IMR-90 (cell line): ENCODE data around the gene RBM5. TPM values are rescaled to one million over a fixed set of nuclear protein-coding genes. Genes with fewer than 3 reads are reported as not detected.

Source experiments
- ATAC-seq: fragments of 200-7000 bp; cut with Tn5 transposase; 2 replicates; pipeline ENCODE4 v1.9.1; 2020; ENCODE audit warnings: low read depth, mild to moderate bottlenecking, moderate library complexity
- BruUV-seq: library from RNA; stranded (reverse); fragments of 400-500 nt; replicated peaks from 2 replicates; lab custom pipeline; 2021; lab: Mats Ljungman, UMichigan
- CTCF ChIA-PET: fragments of 300-600 bp; formaldehyde crosslinking; extraction: SDS; loops from one replicate; lab custom pipeline; 2021; ENCODE audit warnings: antibody characterized with exemption; lab: Yijun Ruan, JAX
- POLR2A ChIA-PET: fragments of 300-600 bp; sonication (Branson Sonifier 250); formaldehyde crosslinking; loops from one replicate; lab custom pipeline; 2022; ENCODE audit warnings: antibody characterized with exemption; ENCODE audit not compliant: unreplicated experiment; lab: Charles Lee
- DNase-seq: peaks from one replicate; pipeline ENCODE4 v3.0.0; 2013
- H2AFZ ChIP-seq: replicated peaks from 2 replicates; pipeline ENCODE3; 2013; ENCODE audit warnings: low read length, mild to moderate bottlenecking; ENCODE audit not compliant: poor library complexity
- H2AK5ac ChIP-seq: 2 replicates; pipeline ENCODE4 v1.6.1; 2013; ENCODE audit warnings: low read depth, low read length, inconsistent platforms
- H2AK9ac ChIP-seq: replicated peaks from 2 replicates; pipeline ENCODE3; 2013; ENCODE audit warnings: mild to moderate bottlenecking, low read depth, low read length, moderate library complexity; ENCODE audit not compliant: poor library complexity
- H2BK120ac ChIP-seq: 2 replicates; pipeline ENCODE4 v1.6.1; 2013; ENCODE audit warnings: low read depth, low read length, inconsistent platforms
- H2BK15ac ChIP-seq: 3 replicates; pipeline ENCODE4 v1.6.1; 2013; ENCODE audit warnings: low read depth, low read length, inconsistent platforms
- H2BK20ac ChIP-seq: 2 replicates; pipeline ENCODE4 v1.6.1; 2013; ENCODE audit warnings: low read depth, mild to moderate bottlenecking, inconsistent platforms, low read length, moderate library complexity
- H2BK5ac ChIP-seq: 2 replicates; pipeline ENCODE4 v1.6.1; 2013; ENCODE audit warnings: mild to moderate bottlenecking, low read depth, low read length, inconsistent platforms; ENCODE audit not compliant: poor library complexity, severe bottlenecking
- H3K14ac ChIP-seq: replicated peaks from 2 replicates; pipeline ENCODE4 v1.6.1; 2013; ENCODE audit warnings: low read depth, low read length, inconsistent platforms
- H3K18ac ChIP-seq: 2 replicates; pipeline ENCODE4 v1.6.1; 2013; ENCODE audit warnings: low read depth, low read length, control low read depth
- H3K23ac ChIP-seq: 2 replicates; pipeline ENCODE4 v1.6.1; 2013; ENCODE audit warnings: low read depth, low read length, inconsistent platforms
- H3K27ac ChIP-seq: 2 replicates; pipeline ENCODE4 v1.5.1; 2013; ENCODE audit warnings: mild to moderate bottlenecking, control low read depth, low read length; ENCODE audit not compliant: insufficient read depth
- H3K27me3 ChIP-seq: 2 replicates; pipeline ENCODE4 v1.6.1; 2013; ENCODE audit warnings: low read length; ENCODE audit not compliant: control insufficient read depth, insufficient read depth
- H3K36me3 ChIP-seq: 2 replicates; pipeline ENCODE4 v1.6.1; 2013; ENCODE audit warnings: low read length, mixed read lengths; ENCODE audit not compliant: control insufficient read depth, insufficient read depth
- H3K4ac ChIP-seq: 2 replicates; pipeline ENCODE4 v1.6.1; 2013; ENCODE audit warnings: low read depth, low read length, inconsistent platforms
- H3K4me1 ChIP-seq: 2 replicates; pipeline ENCODE4 v1.6.1; 2013; ENCODE audit warnings: low read length, mixed read lengths; ENCODE audit not compliant: control insufficient read depth, insufficient read depth
- H3K4me2 ChIP-seq: 2 replicates; pipeline ENCODE4 v1.6.1; 2013; ENCODE audit warnings: low read depth, mild to moderate bottlenecking, control low read depth, low read length, moderate library complexity
- H3K4me3 ChIP-seq: 2 replicates; pipeline ENCODE4 v1.5.1; 2013; ENCODE audit warnings: low read depth, mild to moderate bottlenecking, control low read depth, low read length, moderate library complexity; ENCODE audit not compliant: insufficient read depth
- H3K56ac ChIP-seq: 2 replicates; pipeline ENCODE4 v1.6.1; 2013; ENCODE audit warnings: low read length, inconsistent platforms; ENCODE audit not compliant: insufficient read depth; ENCODE audit errors: extremely low read depth
- H3K79me1 ChIP-seq, 2 experiments: 2 replicates each; pipeline ENCODE4 v1.6.1; 2013; ENCODE audit warnings: low read length in 2 of 2, inconsistent platforms in 1 of 2, low read depth in 1 of 2
- H3K9ac ChIP-seq: 2 replicates; pipeline ENCODE4 v1.6.1; 2013; ENCODE audit warnings: low read depth, low read length, control low read depth
- H3K9me1 ChIP-seq: 2 replicates; pipeline ENCODE4 v1.6.1; 2013; ENCODE audit warnings: low read length, inconsistent platforms; ENCODE audit not compliant: insufficient read depth
- H3K9me3 ChIP-seq: 2 replicates; pipeline ENCODE4 v1.6.1; 2013; ENCODE audit warnings: low read length; ENCODE audit not compliant: control insufficient read depth, insufficient read depth
- H4K20me1 ChIP-seq: 2 replicates; pipeline ENCODE4 v1.6.1; 2013; ENCODE audit warnings: low read length, inconsistent platforms; ENCODE audit not compliant: insufficient read depth
- H4K5ac ChIP-seq: 2 replicates; pipeline ENCODE4 v1.6.1; 2013; ENCODE audit warnings: mild to moderate bottlenecking, low read depth, low read length, control low read depth
- H4K8ac ChIP-seq, 2 experiments: 2 replicates each; pipeline ENCODE4 v1.6.1; 2013; ENCODE audit warnings: low read depth in 2 of 2, low read length in 2 of 2, control low read depth in 1 of 2, inconsistent platforms in 1 of 2
- H4K91ac ChIP-seq: 2 replicates; pipeline ENCODE4 v1.6.1; 2013; ENCODE audit warnings: low read depth, low read length, inconsistent platforms; ENCODE audit not compliant: insufficient read depth
- CEBPB ChIP-seq: IDR thresholded peaks from 2 replicates; pipeline ENCODE4 v1.6.1; 2012; ENCODE audit warnings: low read depth, low read length, improper control_type of control experiment
- MAZ ChIP-seq: IDR thresholded peaks from 2 replicates; pipeline ENCODE4 v1.6.1; 2012; ENCODE audit warnings: low read depth, mild to moderate bottlenecking, low read length, improper control_type of control experiment, moderate library complexity, borderline replicate concordance
- RAD21 ChIP-seq: IDR thresholded peaks from 2 replicates; pipeline ENCODE4 v1.6.1; 2012; ENCODE audit warnings: low read length, improper control_type of control experiment
- SMC3 ChIP-seq: fragments of 150-350 bp; IDR thresholded peaks from 2 replicates; pipeline ENCODE4 v1.6.1; 2016; ENCODE audit warnings: low read depth, mild to moderate bottlenecking, antibody characterized with exemption, low read length, moderate library complexity
- WGBS, 2 experiments: methylation state at CpG; one replicate each; pipeline versions ENCODE4 v1.1.5 to v1.1.7; 2013; ENCODE audit warnings: missing lambda C conversion rate in 2 of 2; ENCODE audit not compliant: insufficient read length in 1 of 2; ENCODE audit errors: extremely low coverage in 2 of 2; 5-methylcytosine and 5-hydroxymethylcytosine counted together
- dilution Hi-C: fragments of 300-500 bp; cut with HindIII; formaldehyde crosslinking; loops from one replicate; pipeline ENCODE4 v1.14.3; 2018; ENCODE audit warnings: low sequenced_read_pairs; ENCODE audit not compliant: unreplicated experiment
- in situ Hi-C: fragments of 300-500 bp; cut with MboI; formaldehyde crosslinking; loops from 3 replicates; pipeline ENCODE4 v1.14.3; 2019; ENCODE audit warnings: low sequenced_read_pairs, inconsistent platforms, mixed read lengths
- intact Hi-C: fragments of 100-400 bp; cut with micrococcal nuclease; formaldehyde crosslinking; loops from 2 replicates; pipeline ENCODE4 v1.10.0; 2022
- polyA plus RNA-seq, 3 experiments: library from polyadenylated mRNA; depleted of rRNA; stranded (reverse); fragments of >200 nt; gene quantifications; 2 replicates each; pipeline ENCODE4 v1.2.3, GENCODE V29; 2012; ENCODE audit warnings: low replicate concordance in 1 of 3
- total RNA-seq: library from RNA; depleted of rRNA; stranded (reverse); fragments of >200 nt; gene quantifications from 2 replicates; pipeline ENCODE4 v1.2.3, GENCODE V29; 2012
- TF ChIP-seq, protein P1 (sequence below): fragments of 150-350 bp; IDR thresholded peaks from 2 replicates; pipeline ENCODE4 v1.6.1; 2017; ENCODE audit warnings: mild to moderate bottlenecking, antibody characterized with exemption, low read length, low read depth
- TF ChIP-seq, protein P2 (sequence below): conservative IDR thresholded peaks from 2 replicates; pipeline ENCODE4 v1.5.1; 2012; ENCODE audit warnings: mild to moderate bottlenecking, low read depth, low read length, improper control_type of control experiment

The RBM5 gene
- total and polyA plus RNA-seq, 2 of the 4 experiments (the other 2 are of a cell fraction) = 121 to 155 TPM

DNA sequence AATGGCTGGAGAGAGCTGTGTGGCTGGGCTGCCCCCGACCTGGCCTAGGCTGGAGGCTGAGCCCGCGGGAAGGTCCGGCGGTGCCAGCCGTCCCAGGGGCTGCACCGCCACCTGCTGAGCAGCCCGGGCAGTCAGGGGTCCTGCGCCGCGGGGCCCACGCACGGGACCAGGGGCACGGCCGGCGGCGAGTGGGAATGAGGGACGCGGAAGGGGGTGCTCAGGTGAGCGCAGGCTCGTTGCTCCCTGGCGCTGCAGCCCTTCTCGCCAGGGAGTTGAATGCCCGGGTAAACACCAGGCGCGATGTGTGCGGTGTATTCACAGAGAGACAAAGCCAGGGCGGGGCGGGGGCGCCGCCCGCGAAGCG, 65.7 kb downstream of the RBM5 start:
- Histone ChIP-seq H4K20me1 (0 out of 2 replicates have a peak, but pooled peaks cover 4% of the 10 kb centered on the region), H4K91ac (no peak overlapping the region), H3K36me3 (no peaks in the 10 kb centered on the region), H3K9ac (no peak overlapping the region), H2BK120ac (no peak overlapping the region), H3K9me1 (peaks cover 10% of the 10 kb centered on the region), H2BK5ac (no peak overlapping the region), H3K4ac (no peak overlapping the region), H3K56ac (no peak overlapping the region), H2BK15ac (no peak overlapping the region), H2BK20ac (no peak overlapping the region), H3K4me3 (peak overlapping the region; percentile 34), H3K18ac (no peak overlapping the region), H3K4me2 (peak overlapping the region; percentile 86), H3K9me3 (no peaks in the 10 kb centered on the region), H4K8ac (no peak overlapping the region), H2AFZ (peak overlapping the region; percentile 70), H2AK5ac (no peak overlapping the region), H3K14ac (no peak overlapping the region), H3K27me3 (peaks cover 7% of the 10 kb centered on the region; the same call in 1 of the 2 replicates), H3K79me1 (peaks cover 8 to 39% of the 10 kb centered on the region in 2 experiments; a peak in 3 of 4 replicates), H3K4me1 (peaks cover 25% of the 10 kb centered on the region), H2AK9ac (peak overlapping the region; percentile 83), H4K5ac (no peak overlapping the region), H3K23ac (no peak overlapping the region), H3K27ac (no peak overlapping the region)
- TF ChIP-seq MAZ = no peak
- TF ChIP-seq, protein P1, sequence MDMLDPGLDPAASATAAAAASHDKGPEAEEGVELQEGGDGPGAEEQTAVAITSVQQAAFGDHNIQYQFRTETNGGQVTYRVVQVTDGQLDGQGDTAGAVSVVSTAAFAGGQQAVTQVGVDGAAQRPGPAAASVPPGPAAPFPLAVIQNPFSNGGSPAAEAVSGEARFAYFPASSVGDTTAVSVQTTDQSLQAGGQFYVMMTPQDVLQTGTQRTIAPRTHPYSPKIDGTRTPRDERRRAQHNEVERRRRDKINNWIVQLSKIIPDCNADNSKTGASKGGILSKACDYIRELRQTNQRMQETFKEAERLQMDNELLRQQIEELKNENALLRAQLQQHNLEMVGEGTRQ = no peak
- TF ChIP-seq SMC3 = peak; percentile 27; the same call in 1 of the 2 replicates
- no peak for TF ChIP-seq CEBPB
- TF ChIP-seq, protein P2, sequence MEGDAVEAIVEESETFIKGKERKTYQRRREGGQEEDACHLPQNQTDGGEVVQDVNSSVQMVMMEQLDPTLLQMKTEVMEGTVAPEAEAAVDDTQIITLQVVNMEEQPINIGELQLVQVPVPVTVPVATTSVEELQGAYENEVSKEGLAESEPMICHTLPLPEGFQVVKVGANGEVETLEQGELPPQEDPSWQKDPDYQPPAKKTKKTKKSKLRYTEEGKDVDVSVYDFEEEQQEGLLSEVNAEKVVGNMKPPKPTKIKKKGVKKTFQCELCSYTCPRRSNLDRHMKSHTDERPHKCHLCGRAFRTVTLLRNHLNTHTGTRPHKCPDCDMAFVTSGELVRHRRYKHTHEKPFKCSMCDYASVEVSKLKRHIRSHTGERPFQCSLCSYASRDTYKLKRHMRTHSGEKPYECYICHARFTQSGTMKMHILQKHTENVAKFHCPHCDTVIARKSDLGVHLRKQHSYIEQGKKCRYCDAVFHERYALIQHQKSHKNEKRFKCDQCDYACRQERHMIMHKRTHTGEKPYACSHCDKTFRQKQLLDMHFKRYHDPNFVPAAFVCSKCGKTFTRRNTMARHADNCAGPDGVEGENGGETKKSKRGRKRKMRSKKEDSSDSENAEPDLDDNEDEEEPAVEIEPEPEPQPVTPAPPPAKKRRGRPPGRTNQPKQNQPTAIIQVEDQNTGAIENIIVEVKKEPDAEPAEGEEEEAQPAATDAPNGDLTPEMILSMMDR = peak; percentile 43
- peak; percentile 50 for TF ChIP-seq RAD21
- intact Hi-C loops = no loop called here
- ChIA-PET CTCF (no interaction called here), POLR2A (no interaction called here)
- dilution Hi-C loops = no loop called here
- DNase-seq = no peak
- BruUV-seq = no TSS peak
- 4% methylated on average over 24 of the region's 34 CpGs; no CpG with 5 or more reads in 1 of the 2 experiments for WGBS, 2 experiments
- ATAC-seq = peak; percentile 9
- in situ Hi-C loops = no loop called here
